Measurements from ENCODE around the gene CDH4.

Gene CDH4

DNA sequence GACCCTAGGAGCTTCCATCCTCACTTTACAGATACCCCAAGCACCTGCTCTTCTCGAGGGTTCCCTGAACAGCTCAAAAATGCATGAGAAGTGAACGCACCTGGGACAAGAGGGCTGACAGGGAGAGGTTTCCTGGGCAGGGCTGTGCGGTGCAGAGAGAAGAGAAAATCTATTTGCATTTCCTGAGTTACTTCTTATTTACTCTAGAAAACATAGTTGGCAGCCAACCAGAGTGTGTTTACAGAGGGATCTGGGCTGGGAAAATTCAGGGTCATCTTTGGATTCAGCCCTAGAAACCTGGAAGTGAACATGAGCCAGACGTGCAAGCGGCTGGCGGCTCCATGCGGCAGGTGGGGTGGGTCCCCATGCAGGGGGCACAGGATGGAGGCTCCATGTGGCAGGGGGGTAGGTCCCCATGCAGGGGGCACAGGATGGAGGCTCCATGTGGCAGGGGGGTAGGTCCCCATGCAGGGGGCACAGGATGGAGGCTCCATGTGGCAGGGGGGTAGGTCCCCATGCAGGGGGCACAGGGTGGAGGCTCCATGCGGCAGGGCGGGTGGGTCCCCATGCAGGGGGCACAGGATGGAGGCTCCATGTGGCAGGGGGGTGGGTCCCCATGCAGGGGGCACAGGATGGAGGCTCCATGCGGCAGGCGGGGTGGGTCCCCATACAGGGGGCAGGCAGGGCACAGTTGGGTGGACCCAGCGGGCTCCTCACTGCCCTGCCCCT lies 471.6 kb downstream of the CDH4 start:
- in situ Hi-C loops (cut with MboI; ENCODE audit: low sequenced_read_pairs, unreplicated experiment), result no loop called here
- DNase-seq (ENCODE audit: low spot score), result no peak
- TF ChIP-seq, protein P1, sequence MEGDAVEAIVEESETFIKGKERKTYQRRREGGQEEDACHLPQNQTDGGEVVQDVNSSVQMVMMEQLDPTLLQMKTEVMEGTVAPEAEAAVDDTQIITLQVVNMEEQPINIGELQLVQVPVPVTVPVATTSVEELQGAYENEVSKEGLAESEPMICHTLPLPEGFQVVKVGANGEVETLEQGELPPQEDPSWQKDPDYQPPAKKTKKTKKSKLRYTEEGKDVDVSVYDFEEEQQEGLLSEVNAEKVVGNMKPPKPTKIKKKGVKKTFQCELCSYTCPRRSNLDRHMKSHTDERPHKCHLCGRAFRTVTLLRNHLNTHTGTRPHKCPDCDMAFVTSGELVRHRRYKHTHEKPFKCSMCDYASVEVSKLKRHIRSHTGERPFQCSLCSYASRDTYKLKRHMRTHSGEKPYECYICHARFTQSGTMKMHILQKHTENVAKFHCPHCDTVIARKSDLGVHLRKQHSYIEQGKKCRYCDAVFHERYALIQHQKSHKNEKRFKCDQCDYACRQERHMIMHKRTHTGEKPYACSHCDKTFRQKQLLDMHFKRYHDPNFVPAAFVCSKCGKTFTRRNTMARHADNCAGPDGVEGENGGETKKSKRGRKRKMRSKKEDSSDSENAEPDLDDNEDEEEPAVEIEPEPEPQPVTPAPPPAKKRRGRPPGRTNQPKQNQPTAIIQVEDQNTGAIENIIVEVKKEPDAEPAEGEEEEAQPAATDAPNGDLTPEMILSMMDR (IDR thresholded peaks at IDR 0.05; ENCODE audit: borderline replicate concordance, control extremely low read depth, extremely low read depth, insufficient read depth, missing control alignments), result no peak

DNA sequence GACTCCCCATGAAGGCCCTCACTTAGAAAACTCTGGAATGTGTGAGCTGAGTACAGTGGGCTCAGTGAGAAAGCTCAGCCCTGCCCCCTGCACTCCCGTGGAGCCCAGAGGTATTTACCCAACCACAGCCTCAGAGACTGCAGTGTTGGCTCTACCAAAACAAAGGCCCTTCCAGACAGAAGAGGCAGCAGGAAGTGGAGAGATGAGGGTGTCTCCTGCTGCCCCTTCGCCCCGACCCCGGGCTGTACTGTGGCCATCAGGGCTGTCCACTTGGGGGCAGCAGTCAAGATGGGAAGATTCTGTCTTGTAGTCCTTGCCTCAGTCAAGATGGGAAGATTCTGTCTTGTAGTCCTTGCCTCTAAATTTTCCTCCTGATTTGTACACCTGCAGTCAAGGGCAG lies 472.3 kb downstream of the CDH4 start:
- no peak for DNase-seq (ENCODE audit: low spot score)
- TF ChIP-seq, protein P1 (IDR thresholded peaks at IDR 0.05; ENCODE audit: borderline replicate concordance, control extremely low read depth, extremely low read depth, insufficient read depth, missing control alignments), result no peak
- in situ Hi-C loops (cut with MboI; ENCODE audit: low sequenced_read_pairs, unreplicated experiment), result no loop called here

DNA sequence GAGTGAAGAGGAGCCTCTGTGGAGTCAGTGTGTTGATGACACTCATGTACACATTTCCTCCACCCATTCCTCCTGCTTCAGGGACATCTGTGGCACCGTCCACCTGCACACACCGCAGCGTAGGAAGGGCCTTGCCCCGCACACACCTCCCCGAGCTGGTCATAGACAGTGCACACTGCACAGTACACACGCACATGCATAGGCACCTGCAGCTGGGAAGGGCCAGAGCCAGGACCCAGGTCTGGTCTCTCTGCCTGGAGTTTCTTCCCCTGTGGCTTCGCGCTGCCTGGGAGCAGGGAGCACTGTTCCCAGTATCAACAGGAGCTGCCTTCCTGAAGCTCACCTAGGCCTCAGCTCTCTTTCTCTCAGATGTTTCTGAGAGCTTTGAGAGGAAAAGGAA lies 473.1 kb downstream of the CDH4 start:
- in situ Hi-C loops (cut with MboI; ENCODE audit: low sequenced_read_pairs, unreplicated experiment), result no loop called here
- no peak for DNase-seq (ENCODE audit: low spot score)
- TF ChIP-seq, protein P1 (IDR thresholded peaks at IDR 0.05; ENCODE audit: borderline replicate concordance, control extremely low read depth, extremely low read depth, insufficient read depth, missing control alignments), result no peak

DNA sequence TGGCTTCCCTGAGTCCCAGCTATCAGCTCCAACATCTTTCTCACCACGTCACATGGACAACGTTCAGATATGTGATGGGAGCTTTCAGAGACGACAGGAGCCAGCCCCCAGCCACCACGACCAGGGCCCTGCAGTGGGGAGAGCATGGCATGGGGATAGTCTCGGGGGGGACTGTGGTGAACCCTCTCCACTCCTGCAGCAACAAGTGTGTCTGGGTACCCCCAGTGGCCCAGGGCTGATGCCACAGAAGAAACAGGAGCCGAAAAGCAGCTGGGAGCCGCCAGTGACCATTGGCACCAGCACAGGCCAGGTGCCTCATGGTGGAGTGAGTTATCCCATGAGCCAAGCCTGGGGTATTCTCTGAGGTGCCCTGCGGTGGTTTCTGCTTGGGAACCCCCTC lies 473.9 kb downstream of the CDH4 start:
- TF ChIP-seq, protein P1 (IDR thresholded peaks at IDR 0.05; ENCODE audit: borderline replicate concordance, control extremely low read depth, extremely low read depth, insufficient read depth, missing control alignments), result no peak
- in situ Hi-C loops (cut with MboI; ENCODE audit: low sequenced_read_pairs, unreplicated experiment), result no loop called here
- no peak for DNase-seq (ENCODE audit: low spot score)

DNA sequence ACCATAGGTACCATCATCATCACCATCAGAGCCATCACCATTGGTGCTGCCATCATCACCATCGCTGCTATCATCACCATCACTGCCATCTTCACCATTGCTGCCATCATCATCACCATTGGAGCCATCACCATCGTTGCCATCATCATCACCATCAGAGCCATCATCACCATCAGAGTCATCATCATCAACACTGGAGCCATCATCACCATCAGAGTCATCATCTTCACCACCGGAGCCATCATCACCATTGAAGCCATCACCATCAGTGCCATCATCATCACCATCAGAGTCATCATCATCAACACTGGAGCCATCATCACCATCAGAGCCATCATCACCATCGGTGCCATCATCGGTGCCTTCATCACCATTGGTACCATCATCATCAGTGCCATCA lies 474.9 kb downstream of the CDH4 start:
- in situ Hi-C loops (cut with MboI; ENCODE audit: low sequenced_read_pairs, unreplicated experiment), result no loop called here
- TF ChIP-seq, protein P1 (IDR thresholded peaks at IDR 0.05; ENCODE audit: borderline replicate concordance, control extremely low read depth, extremely low read depth, insufficient read depth, missing control alignments), result no peak
- no peak for DNase-seq (ENCODE audit: low spot score)

DNA sequence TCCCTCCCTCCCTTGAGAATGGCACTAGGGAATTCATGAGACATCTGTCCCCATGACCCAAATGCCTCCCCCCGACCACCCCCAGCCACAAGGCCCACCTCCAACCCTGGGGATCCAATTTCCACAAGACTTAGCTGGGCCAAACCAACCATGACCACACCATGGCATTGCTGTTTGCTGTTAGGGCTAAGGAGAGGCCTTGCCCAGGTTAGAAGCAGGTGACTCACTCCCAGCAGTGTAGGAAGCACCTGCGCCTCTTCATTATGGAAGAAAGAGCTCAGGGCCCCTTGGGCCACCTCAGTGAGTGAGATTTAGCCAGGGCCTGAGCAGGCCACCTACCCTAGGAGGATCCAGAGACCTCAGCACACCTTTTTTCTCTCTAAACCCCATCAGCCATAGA lies 475.7 kb downstream of the CDH4 start:
- in situ Hi-C loops (cut with MboI; ENCODE audit: low sequenced_read_pairs, unreplicated experiment), result no loop called here
- TF ChIP-seq, protein P1 (IDR thresholded peaks at IDR 0.05; ENCODE audit: borderline replicate concordance, control extremely low read depth, extremely low read depth, insufficient read depth, missing control alignments), result no peak
- no peak for DNase-seq (ENCODE audit: low spot score)
